Measurements from ENCODE around the gene SLC2A1. TPM values are rescaled to one million over a fixed set of nuclear protein-coding genes. Genes with fewer than 3 reads are reported as not detected.

SLC2A1 gene
- 1,633 and 1,681 TPM in 2 replicates for polyA plus RNA-seq (2013)

DNA sequence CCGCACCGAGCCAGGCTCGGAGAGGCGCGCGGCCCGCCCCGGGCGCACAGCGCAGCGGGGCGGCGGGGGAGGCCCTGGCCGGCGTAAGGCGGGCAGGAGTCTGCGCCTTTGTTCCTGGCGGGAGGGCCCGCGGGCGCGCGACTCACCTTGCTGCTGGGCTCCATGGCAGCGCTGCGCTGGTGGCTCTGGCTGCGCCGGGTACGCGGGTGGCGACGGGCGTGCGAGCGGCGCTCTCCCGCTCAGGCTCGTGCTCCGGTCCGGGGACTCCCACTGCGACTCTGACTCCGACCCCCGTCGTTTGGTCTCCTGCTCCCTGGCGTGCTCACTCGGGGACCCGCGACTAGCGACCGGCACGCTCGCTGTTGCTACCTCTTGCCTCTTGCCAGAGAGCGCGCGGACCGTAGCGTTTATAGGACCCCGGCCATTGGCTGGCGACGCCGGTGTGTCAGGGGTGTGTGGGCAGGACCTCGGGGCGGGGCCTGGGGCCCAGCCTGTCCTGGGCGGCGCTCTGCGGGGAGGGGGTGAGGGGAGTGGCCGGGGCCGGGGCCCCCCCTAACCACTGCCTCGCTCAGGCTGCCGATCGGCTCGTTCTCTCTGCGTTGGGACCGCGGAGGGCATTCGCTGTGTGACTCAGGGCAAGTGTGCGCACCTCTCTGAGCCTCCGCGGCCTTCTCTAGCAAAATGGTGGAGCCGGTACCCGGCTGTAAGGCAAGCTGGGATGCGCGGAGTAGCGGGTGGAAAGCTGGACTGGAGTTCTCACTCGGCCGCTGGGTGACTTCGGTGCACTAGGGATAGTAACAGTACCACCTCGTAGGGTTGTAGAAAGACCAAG, at the start of gene SLC2A1:
Gene SLC2A1 (minus strand): TSS at position 381 of the 832 bp plus-strand sequence. CDS start 217 bp downstream, at position 164.
- Histone ChIP-seq H3K4me2 (ENCODE audit: low read length) (peak within 1 kb of the TSS; percentile 80), H3K18ac (ENCODE audit: low read length) (peak within 1 kb of the TSS; percentile 95), H3K79me1 (ENCODE audit: low read length) (peaks cover 43% of the 10 kb centered on the region), H3K9ac (ENCODE audit: low read length) (peak within 1 kb of the TSS; percentile 92), H3K27me3 (ENCODE audit: insufficient read depth, low read length) (no peaks in the 10 kb centered on the region), H2BK12ac (ENCODE audit: low read length) (peak within 1 kb of the TSS; percentile 77), H4K8ac (ENCODE audit: low read depth, low read length) (peak within 1 kb of the TSS; percentile 74), H2BK120ac (ENCODE audit: insufficient read depth, low read length, poor library complexity) (peak within 1 kb of the TSS; percentile 89), H4K12ac (ENCODE audit: low read depth, low read length) (peak within 1 kb of the TSS; percentile 48), H3K36me3 (ENCODE audit: control insufficient read depth in 1 of 2, insufficient read depth in 2 of 2, low read length in 2 of 2) (peaks cover 21 to 23% of the 10 kb centered on the region in 2 experiments), H3K4ac (ENCODE audit: low read depth, low read length) (peak within 1 kb of the TSS; percentile 99), H4K91ac (ENCODE audit: low read depth, low read length) (peak within 1 kb of the TSS; percentile 89), H3K4me1 (ENCODE audit: control insufficient read depth in 1 of 2, insufficient read depth in 2 of 2, low read length in 2 of 2) (peaks cover 36 to 37% of the 10 kb centered on the region in 2 experiments), H3K79me2 (ENCODE audit: control insufficient read depth, insufficient read depth, low read length, poor library complexity) (peaks cover 47% of the 10 kb centered on the region), H2AFZ (ENCODE audit: insufficient read depth, low read length, poor library complexity) (peak within 1 kb of the TSS; percentile 58), H3K23ac (ENCODE audit: low read length) (no peak within 1 kb of the TSS), H2AK5ac (ENCODE audit: low read length) (peak within 1 kb of the TSS; percentile 52), H3K9me3 (ENCODE audit: insufficient read depth, low read depth, low read length) (no peaks in the 10 kb centered on the region), H2BK5ac (ENCODE audit: low read depth, low read length, poor library complexity) (peak within 1 kb of the TSS; percentile 87), H3K27ac (ENCODE audit: low read depth, low read length) (peak within 1 kb of the TSS; percentile 83), H3K4me3 (ENCODE audit: low read depth, low read length) (peak within 1 kb of the TSS; percentile 96), H3K14ac (ENCODE audit: low read length) (peak within 1 kb of the TSS; percentile 91)
- peak; percentile 91 to 94 for DNase-seq
- no CpG with 5 or more reads among the region's 87 CpGs for WGBS (ENCODE audit: extremely low coverage, insufficient coverage, insufficient read length)

DNA sequence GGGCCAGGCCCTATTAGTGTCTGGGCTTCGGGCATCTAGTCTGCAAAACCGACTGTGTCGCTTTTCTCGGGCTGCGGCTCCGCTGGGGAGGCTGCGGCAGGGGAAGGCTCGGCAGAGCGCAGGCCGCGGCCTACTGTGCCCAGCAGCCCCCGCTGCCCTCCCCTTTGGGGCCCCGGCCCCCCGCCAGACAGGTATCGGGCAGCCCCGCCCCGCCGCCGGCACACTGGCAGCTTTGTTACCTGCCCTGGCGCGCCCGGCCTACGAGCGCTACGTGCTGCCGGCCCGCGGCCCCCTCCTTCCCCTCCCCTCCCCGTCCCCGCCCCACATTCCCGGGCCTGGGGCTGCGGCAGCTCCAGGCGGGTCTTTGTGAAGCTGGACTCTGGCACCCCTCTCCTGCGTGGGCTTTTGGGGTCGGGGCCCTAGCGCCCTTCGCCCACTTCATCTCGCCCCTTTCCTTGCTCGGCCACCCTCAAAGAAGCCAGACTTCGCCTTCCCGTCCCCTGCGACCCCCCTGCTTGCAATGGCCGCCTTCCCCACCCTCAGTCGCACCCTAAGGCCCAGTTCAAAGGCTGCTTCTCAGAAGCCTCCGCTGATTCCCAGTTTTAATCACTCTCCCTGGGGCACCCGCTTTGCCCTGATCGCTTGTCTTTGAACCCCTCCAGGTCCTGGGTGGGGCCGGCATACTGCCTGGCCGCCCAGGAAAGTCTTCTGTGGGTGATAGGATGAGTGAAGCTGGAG, 48.9 kb upstream of the SLC2A1 start:
- peak overlapping the region; percentile 66 for H2AFZ ChIP-seq (ENCODE audit: insufficient read depth, low read length, poor library complexity)
- peak overlapping the region; percentile 95 for H3K14ac ChIP-seq (ENCODE audit: low read length)
- H3K4me2 ChIP-seq (ENCODE audit: low read length) = peak overlapping the region; percentile 25
- H2BK120ac ChIP-seq (ENCODE audit: insufficient read depth, low read length, poor library complexity) = peak overlapping the region; percentile 93
- H3K27ac ChIP-seq (ENCODE audit: low read depth, low read length) = peak overlapping the region; percentile 97
- H3K27me3 ChIP-seq (ENCODE audit: insufficient read depth, low read length) = no peaks in the 10 kb centered on the region
- no peak overlapping the region for H3K23ac ChIP-seq (ENCODE audit: low read length)
- H4K8ac ChIP-seq (ENCODE audit: low read depth, low read length) = peak overlapping the region; percentile 98
- H2AK5ac ChIP-seq (ENCODE audit: low read length) = peak overlapping the region; percentile 99
- WGBS (ENCODE audit: extremely low coverage, insufficient coverage, insufficient read length) = no CpG with 5 or more reads among the region's 49 CpGs
- H3K79me1 ChIP-seq (ENCODE audit: low read length) = peaks cover 60% of the 10 kb centered on the region
- peak overlapping the region; percentile 99 for H4K91ac ChIP-seq (ENCODE audit: low read depth, low read length)
- peak overlapping the region; percentile 54 for H3K9ac ChIP-seq (ENCODE audit: low read length)
- H3K36me3 ChIP-seq (ENCODE audit: control insufficient read depth in 1 of 2, insufficient read depth in 2 of 2, low read length in 2 of 2) = no peaks in the 10 kb centered on the region
- H2BK5ac ChIP-seq (ENCODE audit: low read depth, low read length, poor library complexity) = peak overlapping the region; percentile 87
- H3K4me3 ChIP-seq (ENCODE audit: low read depth, low read length) = no peak overlapping the region
- H3K4me1 ChIP-seq (ENCODE audit: control insufficient read depth in 1 of 2, insufficient read depth in 2 of 2, low read length in 2 of 2) = peaks cover 38 to 46% of the 10 kb centered on the region in 2 experiments
- H3K4ac ChIP-seq (ENCODE audit: low read depth, low read length) = peak overlapping the region; percentile 98
- peak overlapping the region; percentile 96 for H2BK12ac ChIP-seq (ENCODE audit: low read length)
- H3K79me2 ChIP-seq (ENCODE audit: control insufficient read depth, insufficient read depth, low read length, poor library complexity) = peaks cover 20% of the 10 kb centered on the region
- H3K18ac ChIP-seq (ENCODE audit: low read length) = peak overlapping the region; percentile 100
- no peaks in the 10 kb centered on the region for H3K9me3 ChIP-seq (ENCODE audit: insufficient read depth, low read depth, low read length)
- H4K12ac ChIP-seq (ENCODE audit: low read depth, low read length) = peak overlapping the region; percentile 96
- peak in 1 of 2 donors; percentile 59 for DNase-seq

DNA sequence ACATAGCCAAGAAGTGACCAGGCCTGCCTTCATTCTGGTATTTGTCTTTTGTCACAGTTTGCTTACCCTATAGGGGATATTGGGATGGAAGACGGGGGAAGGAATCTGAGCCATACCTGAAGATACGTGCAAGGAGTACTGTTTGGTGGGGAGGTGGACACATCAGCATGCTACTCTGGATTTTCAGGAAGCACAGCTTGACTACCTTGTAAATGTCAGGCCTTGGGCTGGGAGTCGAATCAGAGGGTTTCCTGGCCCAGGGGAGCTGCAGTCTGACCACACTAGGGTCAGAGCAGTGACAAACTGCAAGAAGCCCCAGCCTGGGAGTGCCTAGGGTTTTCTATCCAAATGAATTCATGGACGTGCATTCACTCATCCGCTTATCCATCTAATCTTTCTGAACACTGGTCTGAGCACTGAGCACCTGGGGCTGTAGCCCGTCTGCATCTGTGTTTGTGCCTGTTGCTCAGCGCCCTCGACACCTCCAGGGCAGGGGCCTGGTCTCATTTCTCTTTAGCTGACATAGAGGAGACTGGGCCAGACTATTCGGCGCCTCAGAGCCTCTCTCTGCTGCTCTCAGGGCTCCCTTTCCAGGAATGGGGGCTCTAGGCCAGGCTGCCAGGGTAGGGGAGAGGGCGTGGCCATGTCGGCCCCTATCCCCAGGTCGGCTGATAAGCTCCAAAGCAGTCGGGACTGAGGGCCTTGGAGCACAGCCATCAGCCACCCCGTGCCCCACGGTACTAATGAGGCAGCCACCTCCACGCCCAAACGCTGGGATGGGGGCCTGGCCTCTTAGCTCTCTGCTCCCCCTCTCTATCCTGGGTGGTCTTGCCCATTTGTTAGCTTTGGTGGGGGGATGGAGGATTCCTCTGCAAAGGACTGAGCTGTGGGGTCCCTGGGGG, 47.0 kb upstream of the SLC2A1 start:
- Histone ChIP-seq H2BK120ac (ENCODE audit: insufficient read depth, low read length, poor library complexity) (peak overlapping the region; percentile 100), H3K79me1 (ENCODE audit: low read length) (peaks cover 60% of the 10 kb centered on the region), H4K8ac (ENCODE audit: low read depth, low read length) (peak overlapping the region; percentile 94), H3K18ac (ENCODE audit: low read length) (peak overlapping the region; percentile 88), H3K23ac (ENCODE audit: low read length) (no peak overlapping the region), H3K27ac (ENCODE audit: low read depth, low read length) (peak overlapping the region; percentile 97), H3K36me3 (ENCODE audit: control insufficient read depth in 1 of 2, insufficient read depth in 2 of 2, low read length in 2 of 2) (no peaks in the 10 kb centered on the region), H3K27me3 (ENCODE audit: insufficient read depth, low read length) (no peaks in the 10 kb centered on the region), H2AK5ac (ENCODE audit: low read length) (peak overlapping the region; percentile 92), H3K14ac (ENCODE audit: low read length) (peak overlapping the region; percentile 98), H3K79me2 (ENCODE audit: control insufficient read depth, insufficient read depth, low read length, poor library complexity) (peaks cover 20% of the 10 kb centered on the region), H2BK12ac (ENCODE audit: low read length) (peak overlapping the region; percentile 81), H3K9ac (ENCODE audit: low read length) (no peak overlapping the region), H4K12ac (ENCODE audit: low read depth, low read length) (peak overlapping the region; percentile 48), H4K91ac (ENCODE audit: low read depth, low read length) (peak overlapping the region; percentile 99), H3K4me2 (ENCODE audit: low read length) (peak overlapping the region; percentile 17), H3K4me3 (ENCODE audit: low read depth, low read length) (no peak overlapping the region), H2BK5ac (ENCODE audit: low read depth, low read length, poor library complexity) (peak overlapping the region; percentile 99), H3K4me1 (ENCODE audit: control insufficient read depth in 1 of 2, insufficient read depth in 2 of 2, low read length in 2 of 2) (peaks cover 38 to 39% of the 10 kb centered on the region in 2 experiments), H3K9me3 (ENCODE audit: insufficient read depth, low read depth, low read length) (no peaks in the 10 kb centered on the region), H2AFZ (ENCODE audit: insufficient read depth, low read length, poor library complexity) (peak overlapping the region; percentile 58), H3K4ac (ENCODE audit: low read depth, low read length) (peak overlapping the region; percentile 90)
- WGBS (ENCODE audit: extremely low coverage, insufficient coverage, insufficient read length) = no CpG with 5 or more reads among the region's 18 CpGs
- DNase-seq = peak; percentile 94 to 96

Measured in trophoblast cell (in vitro differentiated cells and primary cell).